HG03196 (cell line): ENCODE results near the gene PNLIP.

Experiments
- ATAC-seq: cut with Tn5 transposase; IDR thresholded peaks from one replicate; pipeline ENCODE4 v1.9.1; 2021; ENCODE audit not compliant: unreplicated experiment

Gene PNLIP

GRCh38 chr10:116574797-116575196 lies 29.1 kb downstream of the PNLIP start:
- ATAC-seq, result no peak

- no peak for ATAC-seq
Observed at GRCh38 chr10:116587878-116588591, 42.3 kb downstream of the PNLIP start.

DNA sequence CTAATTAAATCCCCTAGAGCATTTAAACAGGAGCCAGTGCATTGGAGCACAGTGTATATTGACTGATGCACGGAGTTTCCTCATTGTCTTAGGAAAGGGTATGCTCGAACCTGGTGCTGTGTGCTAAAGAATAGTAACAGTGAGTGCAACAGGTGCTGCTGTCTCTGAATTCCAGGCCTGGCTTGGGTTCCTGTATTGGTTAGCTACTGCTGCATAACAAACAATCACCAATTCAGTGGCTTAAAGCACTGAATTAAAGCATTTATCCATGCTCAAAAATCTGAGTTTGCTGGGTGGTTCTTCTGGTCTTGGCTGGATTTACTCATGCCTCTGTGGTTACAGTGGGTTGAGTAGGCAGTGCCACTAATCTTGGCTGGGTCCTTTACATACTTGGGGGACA lies 43.3 kb downstream of the PNLIP start:
- ATAC-seq, result no peak

GRCh38 chr10:116589926-116590325 lies 44.2 kb downstream of the PNLIP start:
- ATAC-seq, result no peak

DNA sequence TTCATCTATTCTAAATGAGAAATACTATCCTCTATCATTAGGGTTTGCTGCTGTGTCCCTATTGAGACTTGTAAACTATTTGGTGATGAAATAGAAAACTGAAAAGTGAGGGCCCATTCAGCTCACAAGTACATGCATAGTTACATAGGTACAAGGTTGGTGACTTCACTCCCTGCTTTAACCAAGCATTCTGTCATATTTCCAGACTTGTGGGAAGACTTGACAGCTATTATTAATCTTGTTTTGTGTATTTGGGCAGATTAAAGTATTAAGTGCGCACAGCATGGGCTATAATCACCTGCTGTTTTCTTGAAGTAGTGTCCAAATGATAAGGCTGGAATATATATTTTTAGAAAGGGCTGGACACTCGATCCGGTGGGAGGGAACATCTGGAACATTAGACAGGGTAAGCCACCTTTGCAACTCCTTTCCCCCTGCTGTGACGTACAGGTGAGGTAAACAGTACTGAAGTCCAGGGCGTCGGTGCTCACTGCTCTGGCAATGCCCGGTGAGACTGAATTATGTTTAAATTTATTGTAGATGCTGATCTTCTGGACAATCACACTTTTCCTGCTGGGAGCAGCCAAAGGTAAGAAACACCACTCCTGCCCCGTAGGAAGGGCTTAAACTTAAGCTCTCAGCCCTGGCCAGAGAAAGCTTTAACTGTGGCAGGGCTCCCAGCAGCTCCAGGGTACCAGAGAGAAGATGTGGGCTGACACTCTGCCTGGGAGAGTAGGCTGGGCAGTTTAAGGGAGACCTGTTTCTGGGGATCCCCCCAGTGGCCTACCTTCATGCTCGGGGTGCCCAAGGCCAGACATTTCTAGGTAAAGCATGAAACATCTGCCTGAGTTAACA lies 45.1 kb downstream of the PNLIP start, which contains the start of gene PNLIPRP1:
Gene PNLIPRP1, plus strand, starts transcription at position 370 of the 855 bp plus-strand sequence. Its CDS starts 171 bp downstream, at position 541.
- ATAC-seq, result no peak

DNA sequence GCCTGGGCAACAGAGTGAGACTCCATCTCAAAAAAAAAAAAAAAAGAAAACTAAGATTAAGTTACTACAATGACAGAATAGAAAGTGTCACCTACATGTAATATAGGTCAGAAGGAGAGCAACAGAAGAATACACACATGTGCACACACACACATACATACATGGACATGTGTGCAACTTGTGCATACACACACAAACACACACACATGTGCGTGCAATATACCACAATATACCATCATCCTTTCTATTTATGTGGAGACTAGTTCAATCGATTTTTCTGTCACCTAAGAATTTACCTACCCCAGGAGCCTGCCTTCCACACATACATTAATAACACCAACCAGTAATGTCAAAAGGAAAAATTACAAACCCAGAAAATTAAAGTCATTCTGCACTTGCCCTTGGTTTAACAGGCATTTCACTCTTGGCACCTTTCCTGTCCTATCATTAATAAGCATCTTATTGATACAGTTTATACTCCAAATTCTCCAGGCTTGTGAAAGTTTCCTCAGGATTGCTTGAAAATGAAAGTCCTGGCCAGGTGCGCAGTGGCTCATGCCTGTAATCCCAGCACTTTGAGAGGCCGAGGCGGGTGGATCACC lies 47.5 kb downstream of the PNLIP start:
- ATAC-seq, result no peak

DNA sequence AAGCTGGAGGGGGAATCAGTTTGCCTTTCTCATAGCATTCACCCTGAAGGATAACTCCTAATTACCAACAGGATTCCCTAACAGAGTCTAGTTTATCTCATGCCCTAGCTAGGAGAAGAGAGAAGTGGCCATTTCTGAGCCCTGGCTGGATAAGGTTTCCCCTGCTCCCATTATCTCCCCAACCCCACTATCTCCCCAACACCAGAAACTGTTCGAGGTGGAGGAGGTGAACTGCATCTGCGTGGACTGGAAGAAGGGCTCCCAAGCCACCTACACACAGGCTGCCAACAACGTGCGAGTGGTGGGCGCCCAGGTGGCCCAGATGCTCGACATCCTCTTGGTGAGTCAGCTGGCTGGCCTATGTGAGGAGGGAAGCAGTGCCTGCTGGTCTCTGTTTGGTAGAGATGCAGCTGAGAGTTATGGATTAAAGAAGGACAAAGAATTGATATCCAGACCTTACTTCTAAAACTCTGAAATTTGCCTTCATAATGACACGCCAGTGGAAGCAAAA lies 48.8 kb downstream of the PNLIP start:
- ATAC-seq, result no peak

- ATAC-seq, result no peak
Observed at GRCh38 chr10:116596062-116596461, 50.3 kb downstream of the PNLIP start.

DNA sequence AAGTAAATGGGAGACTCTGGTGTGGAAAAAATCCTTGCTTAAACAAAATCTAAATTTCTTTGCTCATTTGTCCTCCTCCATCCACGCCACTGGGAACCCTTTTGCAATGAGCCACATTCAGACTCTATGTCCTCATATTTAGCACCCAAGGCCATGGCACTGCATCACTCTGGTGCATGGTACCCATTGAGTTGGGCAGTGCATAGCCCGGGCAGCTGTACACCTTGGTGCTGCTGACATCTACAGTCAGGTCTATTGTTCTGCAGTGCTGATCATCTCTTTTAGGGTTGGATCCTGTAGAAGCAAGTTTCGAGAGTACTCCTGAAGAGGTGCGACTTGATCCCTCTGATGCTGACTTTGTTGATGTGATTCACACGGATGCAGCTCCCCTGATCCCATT lies 51.8 kb downstream of the PNLIP start:
- no peak for ATAC-seq

DNA sequence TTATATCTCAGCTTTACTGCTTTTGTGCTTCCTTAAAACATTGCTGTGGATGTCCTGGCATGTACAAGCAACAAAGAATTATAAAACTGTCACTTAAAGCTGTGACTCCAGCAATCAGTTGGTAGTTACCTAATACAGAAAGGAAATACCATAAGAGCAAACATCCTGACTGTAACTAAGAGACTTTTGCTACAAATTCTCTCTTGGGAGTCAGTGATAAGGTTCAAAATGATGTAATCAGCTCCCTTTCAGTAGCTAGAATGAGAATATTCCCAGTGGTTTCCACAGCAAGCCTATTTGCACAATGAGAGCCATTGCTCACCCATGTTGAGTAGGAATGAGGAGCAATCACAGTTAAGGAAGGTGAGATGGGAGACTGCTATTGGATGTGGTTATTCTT lies 52.6 kb downstream of the PNLIP start:
- no peak for ATAC-seq

- no peak for ATAC-seq
Observed at GRCh38 chr10:116599991-116600390, 54.3 kb downstream of the PNLIP start.

DNA sequence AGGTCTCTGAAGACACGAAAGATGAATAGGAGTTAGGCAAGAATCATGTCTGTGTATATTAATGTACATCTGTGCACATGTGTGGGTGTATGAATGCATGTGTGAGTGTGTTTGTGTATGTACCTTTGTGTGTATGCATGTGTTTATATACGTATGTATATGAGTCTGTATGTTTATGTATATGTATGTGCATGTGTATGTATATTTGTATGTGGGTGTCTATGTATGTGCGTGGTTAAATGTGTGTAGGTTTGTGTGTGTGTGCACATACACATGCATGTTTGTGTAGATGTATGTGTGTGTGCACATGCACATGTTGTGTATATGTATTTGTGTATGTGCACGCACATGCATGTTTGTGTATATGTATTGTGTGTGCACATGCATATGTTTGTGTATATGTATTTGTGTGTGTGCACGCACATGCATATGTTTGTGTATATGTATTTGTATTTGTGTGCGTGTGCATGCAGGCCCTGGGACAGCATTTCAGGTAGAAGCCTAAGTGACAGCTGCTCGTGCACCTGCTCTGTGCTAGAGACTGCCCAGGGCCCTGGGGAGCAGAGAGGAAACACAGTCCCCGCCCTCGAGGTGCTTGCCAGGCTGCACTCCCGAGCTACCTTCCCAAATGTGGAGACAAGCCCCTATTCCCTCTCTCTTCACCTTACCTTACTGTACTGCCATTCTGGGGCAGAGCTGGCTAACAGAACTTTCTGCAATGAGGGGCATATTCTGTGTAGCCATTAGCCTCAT lies 57.1 kb downstream of the PNLIP start:
- ATAC-seq, result no peak

GRCh38 chr10:116606061-116606483 lies 60.3 kb downstream of the PNLIP start:
- no peak for ATAC-seq

GRCh38 chr10:116607336-116607735 lies 61.6 kb downstream of the PNLIP start:
- ATAC-seq, result no peak

DNA sequence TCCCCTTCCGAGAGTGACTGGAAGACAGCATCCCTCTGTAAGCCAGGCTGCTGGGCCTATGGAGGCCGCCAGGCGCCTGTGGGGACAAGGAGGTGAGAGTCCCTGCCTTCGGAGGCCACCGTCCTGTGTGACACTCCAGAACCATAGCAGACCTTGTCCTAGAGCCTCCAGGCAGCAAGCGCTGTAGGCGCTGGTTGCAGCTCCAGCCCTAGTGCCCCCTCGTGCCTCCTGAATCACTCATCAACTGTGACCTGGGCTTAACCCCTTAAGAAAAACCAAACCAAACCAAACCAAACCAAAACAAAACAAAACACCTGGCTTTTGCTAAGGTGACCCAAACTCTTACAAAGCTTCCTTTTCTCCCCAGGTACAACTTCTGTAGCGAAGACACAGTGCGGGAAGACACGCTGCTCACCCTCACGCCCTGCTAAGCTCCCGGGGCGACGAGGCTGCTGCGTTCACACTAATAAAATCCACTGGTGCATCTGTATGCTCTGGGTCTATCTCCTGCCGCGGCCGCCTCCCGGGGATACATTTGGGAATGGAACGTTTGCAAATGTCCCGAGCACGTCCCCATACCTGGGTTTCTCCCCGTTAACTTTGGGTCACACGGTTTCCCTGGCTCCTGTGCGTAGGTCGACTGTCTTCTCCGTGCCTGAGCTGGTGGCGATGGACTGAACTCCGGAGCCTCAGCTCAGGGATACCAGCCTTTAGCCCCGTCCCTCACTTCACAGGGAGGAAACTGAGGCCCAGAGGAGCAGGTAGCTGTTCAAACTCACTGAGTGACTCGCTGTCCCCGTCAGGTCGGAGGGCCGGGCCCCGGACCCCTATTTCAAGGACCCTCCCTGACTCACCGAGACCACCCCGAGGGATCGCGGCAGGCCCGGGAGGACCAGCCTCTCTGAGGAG lies 63.2 kb downstream of the PNLIP start:
- ATAC-seq, result no peak

DNA sequence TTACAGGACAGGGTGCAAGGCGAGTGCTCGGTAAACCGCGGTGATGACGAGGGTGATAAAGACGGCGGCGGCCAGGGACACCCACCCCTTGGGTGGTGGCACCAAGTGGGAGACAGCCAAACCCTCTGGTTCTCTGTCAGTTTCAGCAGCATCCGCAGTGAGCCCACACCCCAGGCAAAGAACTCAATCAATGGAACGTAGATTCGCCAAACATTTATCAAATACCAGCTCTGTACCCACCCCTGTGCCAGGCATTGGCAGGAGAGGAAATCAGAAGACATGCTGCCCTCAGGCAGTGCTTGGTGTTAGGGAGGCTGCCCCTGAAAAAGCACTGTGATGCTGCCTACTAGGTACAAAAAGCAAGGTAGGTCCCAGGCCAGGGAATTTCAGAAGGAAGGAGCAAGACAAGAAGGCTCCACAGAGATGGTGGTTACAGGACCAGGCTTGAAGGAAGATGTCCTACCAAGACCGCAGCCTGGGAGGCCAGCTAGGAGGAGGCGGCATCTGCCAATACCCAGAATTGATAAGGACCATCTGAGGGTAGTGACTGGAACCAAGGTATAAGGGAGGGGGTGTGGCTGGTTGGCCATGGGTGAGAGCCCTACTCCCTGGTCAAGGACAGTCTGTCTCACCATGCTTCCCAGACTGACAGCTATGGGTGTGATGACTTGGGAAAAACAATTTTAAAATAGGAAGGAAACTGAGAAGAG lies 64.9 kb downstream of the PNLIP start:
- no peak for ATAC-seq

DNA sequence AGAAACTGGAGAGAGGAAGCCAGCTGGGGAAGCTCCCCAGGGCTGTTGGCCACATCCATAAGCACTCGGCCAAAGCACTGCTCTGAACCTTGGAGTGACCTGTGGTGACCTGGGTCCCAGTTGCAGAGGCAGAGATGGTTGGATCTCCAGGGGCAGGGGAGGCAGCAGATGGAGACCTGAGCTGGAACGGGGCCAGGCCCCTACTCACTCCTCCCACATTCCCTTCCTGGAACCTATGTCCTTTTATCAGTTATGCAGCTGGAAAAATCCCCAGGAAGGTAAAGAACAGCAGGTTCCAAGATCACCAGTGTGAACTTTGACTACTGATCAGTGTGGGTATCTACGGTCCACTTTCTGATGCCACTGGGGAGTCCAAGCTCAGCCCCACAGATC lies 65.4 kb downstream of the PNLIP start:
- no peak for ATAC-seq

- no peak for ATAC-seq
Observed at GRCh38 chr10:116612107-116612769, 66.5 kb downstream of the PNLIP start.

GRCh38 chr10:116613471-116613870 lies 67.7 kb downstream of the PNLIP start:
- ATAC-seq, result no peak
